K562 (cell line): Measurements from ENCODE around the gene RAD50. TPM values are rescaled to one million over a fixed set of nuclear protein-coding genes. Genes with fewer than 3 reads are reported as not detected.

Source experiments
- CBFA2T2 ChIP-seq: fragments of 450-650 bp; conservative IDR thresholded peaks from 2 replicates; pipeline ENCODE4 v1.6.1; 2017; ENCODE audit warnings: mild to moderate bottlenecking
- CBX3 ChIP-seq, 2 experiments: IDR thresholded peaks; 1 replicate in 1 of 2; 2 replicates in 1 of 2; pipeline ENCODE4 v1.6.1; 2012; ENCODE audit warnings: inconsistent platforms in 2 of 2, low read length in 2 of 2, borderline replicate concordance in 1 of 2, control low read depth in 1 of 2
- FOXK2 ChIP-seq, 2 experiments: fragments of 450-650 bp; IDR thresholded peaks in 1 of 2; conservative IDR thresholded peaks in 1 of 2; 2 replicates each; pipeline ENCODE4 v1.6.1; 2016; ENCODE audit warnings: low read depth in 2 of 2, mild to moderate bottlenecking in 1 of 2
- HOXB6 ChIP-seq: fragments of 250-450 bp; sonication (Bioruptor Pico); IDR thresholded peaks from 2 replicates; pipeline ENCODE4 v1.5.1; 2022; ENCODE audit warnings: mild to moderate bottlenecking, borderline replicate concordance
- MXI1 ChIP-seq: IDR thresholded peaks from 2 replicates; pipeline ENCODE4 v1.6.1; 2011; ENCODE audit warnings: low read depth, mild to moderate bottlenecking, improper control_type of control experiment, low read length
- PRPF4 ChIP-seq: fragments of 200-400 bp; formaldehyde crosslinking; IDR thresholded peaks from one replicate; pipeline ENCODE4 v1.6.1; 2017; ENCODE audit warnings: low read length, low read depth, mild to moderate bottlenecking; ENCODE audit not compliant: insufficient read depth, poor library complexity, severe bottlenecking
- RBBP5 ChIP-seq: fragments of 200-600 bp; sonication (generic); IDR thresholded peaks from 2 replicates; pipeline ENCODE4 v1.6.1; 2012; ENCODE audit warnings: borderline replicate concordance, mild to moderate bottlenecking, low read length, control low read depth, inconsistent platforms; ENCODE audit not compliant: insufficient read depth, poor library complexity, severe bottlenecking
- ZNF134 ChIP-seq: fragments of 250-450 bp; sonication (Bioruptor Pico); conservative IDR thresholded peaks from 2 replicates; pipeline ENCODE4 v1.4.0; 2020
- ZNF274 ChIP-seq: IDR thresholded peaks from 2 replicates; pipeline ENCODE4 v1.6.1; 2011; ENCODE audit warnings: low read depth, mild to moderate bottlenecking, low read length, moderate library complexity, borderline replicate concordance
- polyA plus RNA-seq, 8 experiments: library from polyadenylated mRNA; depleted of rRNA in 4 of 8; stranded (reverse) in 5 of 8; unstranded in 3 of 8; fragments of >200 nt; fragmentation: Nextera tagmentation in 2 of 8; fragmentation: Illumina TruSeq in 1 of 8; extraction: Ambion mirVana in 2 of 8; extraction: Trizol in 1 of 8; gene quantifications; 2 replicates each; pipeline versions ENCODE4 v1.2.1 to v1.2.3, GENCODE V29; 2011 to 2014; ENCODE audit warnings: inconsistent platforms in 1 of 8, missing spikeins in 1 of 8
- total RNA-seq, 7 experiments: library from RNA; depleted of rRNA in 6 of 7; stranded (reverse); fragments of >200 nt in 6 of 7; fragmentation: Illumina TruSeq in 2 of 7; extraction: Trizol in 2 of 7; gene quantifications; 2 replicates each; pipeline versions ENCODE4 v1.2.1 to v1.2.3, GENCODE V29; 2011 to 2021; ENCODE audit warnings: low replicate concordance in 1 of 7
- TF ChIP-seq, protein P1 (sequence below): fragments of 450-650 bp; formaldehyde crosslinking; IDR thresholded peaks from 2 replicates; pipeline ENCODE4 v1.4.0; 2020; ENCODE audit warnings: mild to moderate bottlenecking, moderate library complexity
- TF ChIP-seq, protein P2 (sequence below): fragments of 200-800 bp; sonication (Bioruptor generic); IDR thresholded peaks from 2 replicates; pipeline ENCODE4 v1.6.1; 2017; ENCODE audit warnings: missing genetic modification characterization, missing compliant biosample characterization
- TF ChIP-seq, protein P3 (sequence below): fragments of 450-650 bp; IDR thresholded peaks from 2 replicates; pipeline ENCODE4 v1.7.1; 2018; ENCODE audit warnings: mild to moderate bottlenecking, low read depth; ENCODE audit not compliant: partially characterized antibody
- TF ChIP-seq, protein P4 (sequence below): sonication (generic); formaldehyde crosslinking; IDR thresholded peaks from 2 replicates; pipeline ENCODE4 v1.8.0; 2022; ENCODE audit warnings: missing genetic modification reagents, mild to moderate bottlenecking, borderline replicate concordance
- TF ChIP-seq, protein P5 (sequence below): fragments of 450-650 bp; IDR thresholded peaks from one replicate; pipeline ENCODE4 v1.6.1; 2018; ENCODE audit warnings: mild to moderate bottlenecking, moderate library complexity; ENCODE audit not compliant: partially characterized antibody
- TF ChIP-seq, protein P6 (sequence below): fragments of 450-650 bp; IDR thresholded peaks from 2 replicates; pipeline ENCODE4 v1.6.1; 2016; ENCODE audit warnings: mild to moderate bottlenecking

Gene RAD50
- total and polyA plus RNA-seq, 9 of the 15 experiments (the other 6 are each of a cell fraction or from before 2014, with no cell fraction given): 15.3 to 74.2 (median 44.1) TPM

DNA sequence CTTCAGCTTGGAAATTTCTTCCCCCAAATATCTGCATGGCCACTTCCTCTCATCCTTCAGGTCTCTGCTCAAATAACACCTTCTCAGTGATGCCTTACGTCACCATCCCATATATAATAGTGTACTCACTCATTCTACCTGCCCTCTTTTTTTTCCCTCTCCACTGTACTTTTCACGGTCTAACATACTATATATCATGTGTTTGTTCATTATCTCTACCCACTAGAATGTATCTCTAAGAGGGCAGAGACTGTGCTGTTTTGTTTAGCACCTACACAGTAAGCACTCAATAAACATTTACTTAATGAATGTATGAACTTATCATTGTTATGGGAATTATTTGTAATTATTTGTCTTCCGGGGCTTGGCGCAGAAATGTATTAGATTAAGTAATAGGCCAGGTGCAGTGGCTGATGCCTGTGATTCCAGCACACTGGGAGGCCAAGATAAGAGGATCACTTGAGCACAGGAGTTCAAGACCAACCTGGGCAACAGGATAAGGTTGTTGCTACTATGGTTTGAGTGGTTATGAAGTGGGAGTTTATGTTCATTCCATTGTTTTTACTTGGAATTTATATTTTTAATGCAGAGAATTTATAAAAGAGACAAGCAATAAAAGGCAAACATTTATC is 95.2 kb downstream of the RAD50 start (continued):
- peak; percentile 23; the same call in 1 of the 2 replicates for TF ChIP-seq MXI1
- TF ChIP-seq, protein P1, sequence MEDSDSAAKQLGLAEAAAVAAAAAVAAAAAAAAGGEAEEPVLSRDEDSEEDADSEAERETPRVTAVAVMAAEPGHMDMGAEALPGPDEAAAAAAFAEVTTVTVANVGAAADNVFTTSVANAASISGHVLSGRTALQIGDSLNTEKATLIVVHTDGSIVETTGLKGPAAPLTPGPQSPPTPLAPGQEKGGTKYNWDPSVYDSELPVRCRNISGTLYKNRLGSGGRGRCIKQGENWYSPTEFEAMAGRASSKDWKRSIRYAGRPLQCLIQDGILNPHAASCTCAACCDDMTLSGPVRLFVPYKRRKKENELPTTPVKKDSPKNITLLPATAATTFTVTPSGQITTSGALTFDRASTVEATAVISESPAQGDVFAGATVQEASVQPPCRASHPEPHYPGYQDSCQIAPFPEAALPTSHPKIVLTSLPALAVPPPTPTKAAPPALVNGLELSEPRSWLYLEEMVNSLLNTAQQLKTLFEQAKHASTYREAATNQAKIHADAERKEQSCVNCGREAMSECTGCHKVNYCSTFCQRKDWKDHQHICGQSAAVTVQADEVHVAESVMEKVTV (CRISPR knock-in tag): no peak
- TF ChIP-seq PRPF4: no peak
- TF ChIP-seq, protein P2, sequence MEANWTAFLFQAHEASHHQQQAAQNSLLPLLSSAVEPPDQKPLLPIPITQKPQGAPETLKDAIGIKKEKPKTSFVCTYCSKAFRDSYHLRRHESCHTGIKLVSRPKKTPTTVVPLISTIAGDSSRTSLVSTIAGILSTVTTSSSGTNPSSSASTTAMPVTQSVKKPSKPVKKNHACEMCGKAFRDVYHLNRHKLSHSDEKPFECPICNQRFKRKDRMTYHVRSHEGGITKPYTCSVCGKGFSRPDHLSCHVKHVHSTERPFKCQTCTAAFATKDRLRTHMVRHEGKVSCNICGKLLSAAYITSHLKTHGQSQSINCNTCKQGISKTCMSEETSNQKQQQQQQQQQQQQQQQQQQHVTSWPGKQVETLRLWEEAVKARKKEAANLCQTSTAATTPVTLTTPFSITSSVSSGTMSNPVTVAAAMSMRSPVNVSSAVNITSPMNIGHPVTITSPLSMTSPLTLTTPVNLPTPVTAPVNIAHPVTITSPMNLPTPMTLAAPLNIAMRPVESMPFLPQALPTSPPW (CRISPR knock-in tag): 0 out of 2 replicates have a peak, but pooled peaks have one; percentile 17
- TF ChIP-seq, protein P3, sequence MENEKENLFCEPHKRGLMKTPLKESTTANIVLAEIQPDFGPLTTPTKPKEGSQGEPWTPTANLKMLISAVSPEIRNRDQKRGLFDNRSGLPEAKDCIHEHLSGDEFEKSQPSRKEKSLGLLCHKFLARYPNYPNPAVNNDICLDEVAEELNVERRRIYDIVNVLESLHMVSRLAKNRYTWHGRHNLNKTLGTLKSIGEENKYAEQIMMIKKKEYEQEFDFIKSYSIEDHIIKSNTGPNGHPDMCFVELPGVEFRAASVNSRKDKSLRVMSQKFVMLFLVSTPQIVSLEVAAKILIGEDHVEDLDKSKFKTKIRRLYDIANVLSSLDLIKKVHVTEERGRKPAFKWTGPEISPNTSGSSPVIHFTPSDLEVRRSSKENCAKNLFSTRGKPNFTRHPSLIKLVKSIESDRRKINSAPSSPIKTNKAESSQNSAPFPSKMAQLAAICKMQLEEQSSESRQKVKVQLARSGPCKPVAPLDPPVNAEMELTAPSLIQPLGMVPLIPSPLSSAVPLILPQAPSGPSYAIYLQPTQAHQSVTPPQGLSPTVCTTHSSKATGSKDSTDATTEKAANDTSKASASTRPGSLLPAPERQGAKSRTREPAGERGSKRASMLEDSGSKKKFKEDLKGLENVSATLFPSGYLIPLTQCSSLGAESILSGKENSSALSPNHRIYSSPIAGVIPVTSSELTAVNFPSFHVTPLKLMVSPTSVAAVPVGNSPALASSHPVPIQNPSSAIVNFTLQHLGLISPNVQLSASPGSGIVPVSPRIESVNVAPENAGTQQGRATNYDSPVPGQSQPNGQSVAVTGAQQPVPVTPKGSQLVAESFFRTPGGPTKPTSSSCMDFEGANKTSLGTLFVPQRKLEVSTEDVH: no peak
- TF ChIP-seq HOXB6: no peak
- TF ChIP-seq, protein P4, sequence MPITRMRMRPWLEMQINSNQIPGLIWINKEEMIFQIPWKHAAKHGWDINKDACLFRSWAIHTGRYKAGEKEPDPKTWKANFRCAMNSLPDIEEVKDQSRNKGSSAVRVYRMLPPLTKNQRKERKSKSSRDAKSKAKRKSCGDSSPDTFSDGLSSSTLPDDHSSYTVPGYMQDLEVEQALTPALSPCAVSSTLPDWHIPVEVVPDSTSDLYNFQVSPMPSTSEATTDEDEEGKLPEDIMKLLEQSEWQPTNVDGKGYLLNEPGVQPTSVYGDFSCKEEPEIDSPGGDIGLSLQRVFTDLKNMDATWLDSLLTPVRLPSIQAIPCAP (CRISPR knock-in tag): no peak
- TF ChIP-seq, protein P5, sequence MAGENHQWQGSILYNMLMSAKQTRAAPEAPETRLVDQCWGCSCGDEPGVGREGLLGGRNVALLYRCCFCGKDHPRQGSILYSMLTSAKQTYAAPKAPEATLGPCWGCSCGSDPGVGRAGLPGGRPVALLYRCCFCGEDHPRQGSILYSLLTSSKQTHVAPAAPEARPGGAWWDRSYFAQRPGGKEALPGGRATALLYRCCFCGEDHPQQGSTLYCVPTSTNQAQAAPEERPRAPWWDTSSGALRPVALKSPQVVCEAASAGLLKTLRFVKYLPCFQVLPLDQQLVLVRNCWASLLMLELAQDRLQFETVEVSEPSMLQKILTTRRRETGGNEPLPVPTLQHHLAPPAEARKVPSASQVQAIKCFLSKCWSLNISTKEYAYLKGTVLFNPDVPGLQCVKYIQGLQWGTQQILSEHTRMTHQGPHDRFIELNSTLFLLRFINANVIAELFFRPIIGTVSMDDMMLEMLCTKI: no peak
- TF ChIP-seq FOXK2 (conservative IDR thresholded peaks at IDR 0.05 in 1 of 2, IDR thresholded peaks at IDR 0.05 in 1 of 2; ENCODE audit: low read depth in 2 of 2): peak; percentile 52 to 58; a peak in 2 of 4 replicates
- TF ChIP-seq ZNF274: peak; percentile 46; the same call in 1 of the 2 replicates
- TF ChIP-seq RBBP5: no peak
- TF ChIP-seq ZNF134 (CRISPR knock-in tag): no peak
- TF ChIP-seq CBX3 (IDR thresholded peaks at IDR 0.05; ENCODE audit: borderline replicate concordance in 1 of 2, low read length in 2 of 2): peak in 1 of 2 experiments; percentile 51; a peak in 1 of 3 replicates
- TF ChIP-seq, protein P6, sequence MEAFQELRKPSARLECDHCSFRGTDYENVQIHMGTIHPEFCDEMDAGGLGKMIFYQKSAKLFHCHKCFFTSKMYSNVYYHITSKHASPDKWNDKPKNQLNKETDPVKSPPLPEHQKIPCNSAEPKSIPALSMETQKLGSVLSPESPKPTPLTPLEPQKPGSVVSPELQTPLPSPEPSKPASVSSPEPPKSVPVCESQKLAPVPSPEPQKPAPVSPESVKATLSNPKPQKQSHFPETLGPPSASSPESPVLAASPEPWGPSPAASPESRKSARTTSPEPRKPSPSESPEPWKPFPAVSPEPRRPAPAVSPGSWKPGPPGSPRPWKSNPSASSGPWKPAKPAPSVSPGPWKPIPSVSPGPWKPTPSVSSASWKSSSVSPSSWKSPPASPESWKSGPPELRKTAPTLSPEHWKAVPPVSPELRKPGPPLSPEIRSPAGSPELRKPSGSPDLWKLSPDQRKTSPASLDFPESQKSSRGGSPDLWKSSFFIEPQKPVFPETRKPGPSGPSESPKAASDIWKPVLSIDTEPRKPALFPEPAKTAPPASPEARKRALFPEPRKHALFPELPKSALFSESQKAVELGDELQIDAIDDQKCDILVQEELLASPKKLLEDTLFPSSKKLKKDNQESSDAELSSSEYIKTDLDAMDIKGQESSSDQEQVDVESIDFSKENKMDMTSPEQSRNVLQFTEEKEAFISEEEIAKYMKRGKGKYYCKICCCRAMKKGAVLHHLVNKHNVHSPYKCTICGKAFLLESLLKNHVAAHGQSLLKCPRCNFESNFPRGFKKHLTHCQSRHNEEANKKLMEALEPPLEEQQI: peak; percentile 89
- peak; percentile 99 for TF ChIP-seq CBFA2T2
